Activated CD4-positive, alpha-beta T cell treated with anti-CD3 and anti-CD28 coated beads, Interleukin-2, Interleukin-6, amounts not matched to agents 100 ng/mL and 50 ng/mL, durations not matched to agents 16 hours and 8 hours (primary cell): ENCODE data around the gene ELMO2.
A peak's percentile ranks its signal among the peaks of the same experiment; 100 is the strongest.

Experiments used
- DNase-seq: peaks from one replicate; pipeline ENCODE4 v3.0.0-alpha.2; 2020

The ELMO2 gene

DNA sequence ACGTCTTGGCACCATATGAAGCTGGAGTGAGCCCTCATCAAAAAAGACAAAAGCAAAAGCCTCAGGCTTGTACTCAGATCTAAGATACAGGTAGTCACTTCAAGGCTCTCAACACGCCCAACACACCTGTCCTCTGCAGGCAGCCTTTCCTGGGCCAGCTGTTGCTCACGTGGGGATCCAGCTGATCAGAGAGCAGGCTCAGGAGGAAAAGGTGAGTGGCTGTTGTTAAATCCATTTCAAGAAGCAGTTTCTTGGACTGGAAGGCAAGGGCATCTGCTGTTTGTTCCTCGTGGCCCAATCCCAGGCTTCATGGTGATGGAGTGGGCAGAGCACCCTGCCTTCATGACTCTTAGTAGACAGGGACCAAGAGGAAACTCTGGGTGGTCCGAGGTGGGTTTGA is 39.6 kb downstream of the ELMO2 start:
- no peak for DNase-seq

- DNase-seq, result no peak
Measured at GRCh38 chr20:46365487-46366220, 40.8 kb downstream of the ELMO2 start.

DNA sequence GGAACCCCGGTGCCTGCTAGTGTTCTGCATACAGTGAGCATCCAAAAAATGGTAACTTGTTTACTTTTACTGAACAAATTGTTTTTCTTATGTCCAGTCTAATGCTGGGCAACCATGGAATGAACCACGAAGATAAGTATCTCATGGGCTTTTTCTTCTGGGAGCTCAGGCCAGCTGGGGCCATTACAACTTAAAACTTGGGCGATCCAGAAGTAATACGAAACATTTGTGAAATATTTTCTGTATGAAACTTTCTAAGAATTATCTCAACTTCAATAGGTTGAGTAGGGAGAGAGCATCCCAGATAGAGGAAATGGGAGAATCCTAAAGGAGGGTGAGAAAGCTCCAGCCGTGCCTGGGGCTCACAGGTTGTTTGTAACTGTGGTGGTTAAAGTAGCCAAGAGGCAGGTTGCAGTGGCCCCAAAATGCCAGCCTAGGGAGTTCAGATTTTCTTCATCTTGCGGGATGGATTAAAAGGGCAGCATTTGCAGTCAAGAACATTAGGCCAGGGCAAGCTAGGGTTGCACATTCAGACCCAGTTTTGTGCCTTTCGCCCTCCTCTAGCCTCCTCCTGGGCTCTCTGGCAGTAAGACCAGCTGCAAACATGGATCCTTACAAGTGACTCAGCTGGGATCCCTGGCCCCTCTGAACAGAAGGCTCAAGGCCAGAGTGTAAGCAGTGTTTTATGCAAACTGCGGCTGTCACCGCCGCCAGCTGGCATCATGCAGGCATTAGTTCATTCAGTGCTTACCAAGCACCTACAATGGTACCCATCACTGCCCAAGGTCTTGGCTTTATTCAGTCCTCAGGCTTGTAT is 41.5 kb downstream of the ELMO2 start:
- DNase-seq, result no peak

DNA sequence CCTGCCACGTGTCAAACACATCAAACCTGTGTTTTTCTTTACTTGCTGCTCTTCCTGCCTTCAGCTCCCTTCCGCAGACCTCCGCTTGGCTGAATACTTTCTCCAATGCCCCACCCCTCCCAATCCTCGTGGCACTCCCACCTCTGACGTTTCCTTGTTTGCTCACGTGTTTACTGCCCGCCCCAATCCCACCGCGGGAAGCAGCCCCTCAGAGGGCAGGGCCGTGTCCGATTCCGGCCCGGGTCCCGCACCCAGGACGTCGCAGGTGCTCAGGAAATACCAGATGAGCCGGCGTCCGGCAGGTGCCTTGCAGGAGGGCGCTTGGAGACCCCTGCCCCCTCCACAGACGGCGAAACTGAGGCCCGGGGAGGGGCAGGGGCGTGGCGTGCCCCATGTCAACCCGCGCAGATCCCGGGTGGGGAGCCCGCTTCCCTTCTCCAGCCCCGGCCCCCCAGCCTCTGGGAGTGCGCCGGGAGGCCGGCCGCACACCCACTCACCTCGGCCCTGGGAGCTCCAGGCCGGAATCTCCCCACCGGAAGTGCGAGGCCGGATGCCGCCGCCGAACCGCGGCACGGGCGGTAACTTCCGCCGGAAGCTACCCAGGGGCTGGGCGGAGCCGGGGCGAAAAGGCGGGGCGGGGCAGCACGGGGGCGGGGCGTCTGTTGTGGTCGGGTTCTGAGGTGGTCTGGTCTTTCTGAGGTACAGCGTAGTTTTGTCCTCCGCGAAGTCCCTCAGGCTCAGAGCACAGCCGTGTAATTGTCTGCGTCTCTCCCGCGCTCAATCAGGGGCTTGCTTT is 42.3 kb downstream of the ELMO2 start:
- peak; percentile 91 for DNase-seq

DNA sequence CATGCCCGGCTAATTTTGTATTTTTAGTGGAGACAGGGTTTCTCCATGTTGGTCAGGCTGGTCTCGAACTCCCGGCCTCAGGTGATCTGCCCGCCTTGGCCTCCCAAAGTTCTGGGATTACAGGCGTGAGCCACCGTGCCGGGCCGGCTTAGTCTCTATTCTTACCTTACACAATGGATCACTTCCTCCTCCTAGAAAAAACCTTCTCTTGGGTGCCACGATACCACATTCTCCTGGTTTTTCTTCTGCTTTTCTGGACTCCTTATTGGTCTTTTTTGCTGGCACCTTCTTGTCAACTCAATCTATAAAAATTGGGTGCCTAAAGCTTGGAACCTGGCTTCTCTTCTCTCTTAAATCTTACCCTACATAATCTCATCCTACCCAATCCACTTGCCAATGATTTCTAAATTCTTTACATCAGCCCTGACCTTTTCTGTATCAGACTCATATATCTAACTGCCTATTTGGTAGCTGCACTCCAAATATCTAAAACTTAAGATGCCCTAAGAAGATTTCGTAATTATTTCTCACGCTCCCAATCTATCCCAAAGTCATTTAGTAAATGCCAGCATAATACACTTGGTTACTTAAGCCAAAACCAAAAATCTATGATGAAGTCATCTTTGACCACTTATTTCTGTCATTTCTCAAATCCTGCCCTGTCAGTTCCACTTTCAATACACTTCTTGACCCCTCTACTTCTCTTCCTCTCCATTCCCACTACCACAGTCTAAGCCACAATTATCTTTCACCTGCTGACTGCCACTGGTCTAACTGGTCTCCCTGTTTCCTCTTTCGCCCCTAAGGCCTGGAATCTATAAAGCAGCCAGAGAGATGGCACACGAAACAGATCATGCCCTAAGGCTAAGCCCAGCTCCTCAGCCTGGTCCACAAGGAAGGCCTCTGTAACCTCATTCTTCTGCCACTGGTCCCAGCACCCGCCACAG is 43.2 kb downstream of the ELMO2 start:
- DNase-seq, result no peak

- no peak for DNase-seq
Measured at GRCh38 chr20:46361811-46362210, 44.6 kb downstream of the ELMO2 start.

- no peak for DNase-seq
Measured at GRCh38 chr20:46361381-46361780, 45.0 kb downstream of the ELMO2 start.

DNA sequence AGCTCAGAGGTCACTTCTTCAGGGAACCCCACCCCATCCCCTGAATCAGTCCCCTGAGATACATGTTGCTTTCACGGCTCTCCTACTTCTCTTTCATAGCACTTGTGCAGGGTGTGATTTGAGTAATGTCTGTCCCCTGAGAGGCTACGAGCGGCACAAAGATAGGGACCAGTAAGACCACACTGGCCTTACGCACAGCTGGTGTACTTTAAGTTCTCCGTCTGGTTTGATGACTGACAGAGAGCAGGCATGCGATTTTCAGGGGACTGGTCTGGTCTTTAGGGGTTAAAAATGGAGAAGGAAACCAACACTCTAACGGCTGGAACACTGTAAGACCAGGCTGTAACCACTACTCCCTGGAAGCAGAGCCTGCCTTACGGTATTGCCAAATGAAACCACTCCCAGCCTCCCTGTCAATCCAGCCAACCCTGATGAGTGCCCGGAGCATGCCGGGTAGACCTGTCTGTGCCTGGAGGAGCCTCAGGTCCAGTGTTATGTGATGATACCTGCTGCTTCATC is 47.1 kb downstream of the ELMO2 start:
- DNase-seq, result no peak

GRCh38 chr20:46358346-46359058 is 47.9 kb downstream of the ELMO2 start:
- DNase-seq, result no peak

- no peak for DNase-seq
Measured at GRCh38 chr20:46357030-46357514, 49.3 kb downstream of the ELMO2 start.

DNA sequence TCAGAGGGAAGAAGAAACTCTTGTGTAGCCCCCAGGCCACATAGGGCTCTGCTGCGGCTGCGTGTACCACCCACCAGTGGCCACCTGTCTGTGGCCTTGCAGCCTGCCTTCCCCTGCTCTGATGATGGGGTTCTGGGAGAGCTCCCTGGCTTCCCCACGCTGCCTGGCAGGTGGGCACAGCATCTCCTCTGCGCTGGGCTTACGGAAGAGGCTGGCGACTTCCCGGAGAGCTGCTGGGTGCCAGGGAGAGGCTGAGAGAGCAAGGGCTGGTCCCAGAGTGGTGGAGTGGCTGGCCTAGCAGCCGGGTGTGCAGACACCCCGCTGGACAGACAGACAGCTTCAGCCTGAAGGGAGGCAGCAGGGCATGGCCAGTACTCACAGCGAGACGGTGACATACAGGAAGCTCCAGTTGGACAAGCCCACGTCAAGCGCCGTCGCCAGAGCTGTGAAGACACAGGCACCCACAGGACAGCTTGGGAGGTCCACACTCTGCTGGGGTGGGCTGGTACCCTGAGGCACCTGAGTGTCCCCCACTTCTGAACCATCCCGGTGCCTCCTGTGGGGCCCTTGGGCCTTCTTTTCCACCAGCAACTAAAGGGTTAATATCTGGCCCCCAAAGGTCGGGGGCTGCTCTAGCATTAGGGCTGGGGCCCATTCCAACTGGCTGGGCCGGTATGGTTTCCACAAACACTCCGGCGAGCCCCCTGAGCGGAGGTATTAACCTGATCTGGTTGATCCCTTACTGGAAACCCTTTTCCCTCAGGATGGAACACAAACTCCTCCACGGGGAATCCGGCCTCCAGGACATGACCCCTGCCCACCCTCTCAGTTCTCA is 50.0 kb downstream of the ELMO2 start:
- DNase-seq, result no peak

DNA sequence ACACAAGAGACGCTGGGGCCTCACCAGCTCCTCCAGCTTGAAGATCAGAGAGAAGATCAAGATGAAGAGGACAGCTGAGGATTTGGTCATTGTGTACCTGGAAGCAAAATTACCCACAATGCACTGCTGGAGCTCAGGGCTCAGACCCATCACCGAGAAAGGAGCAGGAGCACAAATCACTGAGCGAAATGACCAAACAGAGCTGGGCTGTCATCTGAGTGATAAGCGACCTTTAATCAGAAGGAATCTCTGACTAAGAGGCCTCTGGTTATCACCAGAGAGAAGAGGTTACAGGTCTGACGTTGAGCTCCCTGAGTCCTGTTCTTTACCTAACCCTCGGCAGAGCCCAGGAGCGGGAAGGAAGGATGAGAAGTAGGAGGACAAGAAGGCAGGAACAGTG is 50.6 kb downstream of the ELMO2 start:
- no peak for DNase-seq

GRCh38 chr20:46354920-46355654 is 51.3 kb downstream of the ELMO2 start:
- DNase-seq, result no peak

DNA sequence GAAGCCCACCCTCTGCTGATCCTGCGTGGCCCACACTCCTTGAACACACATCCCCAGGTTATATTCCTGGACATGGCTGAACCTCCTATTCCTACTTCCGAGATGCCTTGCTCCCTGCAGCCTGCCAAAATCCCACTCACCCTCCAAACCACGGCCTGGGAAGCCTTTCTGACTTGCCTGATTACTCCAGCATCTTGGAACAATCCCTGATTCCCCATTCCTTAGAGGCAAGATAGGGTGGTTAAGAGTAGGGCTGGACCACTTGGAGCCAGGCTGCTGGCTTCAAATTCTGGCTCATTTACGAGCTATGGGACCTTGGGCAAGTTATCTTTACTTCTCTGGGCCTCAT is 52.2 kb downstream of the ELMO2 start:
- no peak for DNase-seq

DNA sequence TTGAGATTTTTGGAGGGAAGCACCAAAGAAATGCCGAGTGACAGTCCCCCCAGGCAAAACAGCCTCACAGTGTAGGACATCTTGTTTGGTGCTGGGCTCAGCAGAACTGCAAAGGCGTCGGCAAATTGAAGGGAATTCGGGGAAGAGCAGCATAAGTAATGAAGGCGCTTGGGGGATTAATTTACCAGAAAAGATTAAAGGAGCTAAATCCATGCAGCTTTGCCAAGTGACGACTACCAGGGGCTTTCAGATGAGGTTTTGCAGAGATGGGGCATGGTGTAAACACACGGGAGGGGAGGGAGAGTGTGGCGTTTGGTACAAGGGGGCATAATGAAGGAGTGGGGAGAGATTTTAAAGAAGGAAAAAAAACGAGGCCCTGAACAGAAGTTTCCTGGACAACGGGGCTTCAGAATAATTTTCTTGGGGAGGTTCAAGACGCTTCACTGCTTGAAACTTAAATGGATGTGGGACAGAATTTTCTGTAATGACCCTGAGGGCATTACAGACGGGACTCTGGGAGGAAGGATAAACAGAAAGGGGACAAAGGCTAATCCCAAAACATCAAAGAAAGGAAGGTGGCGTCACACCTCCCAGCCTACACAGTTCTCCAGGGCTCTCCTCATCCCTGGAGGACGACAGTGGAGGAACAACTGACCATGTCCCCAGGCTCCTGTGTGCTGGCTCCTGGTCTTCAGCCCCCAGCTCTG is 52.8 kb downstream of the ELMO2 start:
- DNase-seq, result no peak

DNA sequence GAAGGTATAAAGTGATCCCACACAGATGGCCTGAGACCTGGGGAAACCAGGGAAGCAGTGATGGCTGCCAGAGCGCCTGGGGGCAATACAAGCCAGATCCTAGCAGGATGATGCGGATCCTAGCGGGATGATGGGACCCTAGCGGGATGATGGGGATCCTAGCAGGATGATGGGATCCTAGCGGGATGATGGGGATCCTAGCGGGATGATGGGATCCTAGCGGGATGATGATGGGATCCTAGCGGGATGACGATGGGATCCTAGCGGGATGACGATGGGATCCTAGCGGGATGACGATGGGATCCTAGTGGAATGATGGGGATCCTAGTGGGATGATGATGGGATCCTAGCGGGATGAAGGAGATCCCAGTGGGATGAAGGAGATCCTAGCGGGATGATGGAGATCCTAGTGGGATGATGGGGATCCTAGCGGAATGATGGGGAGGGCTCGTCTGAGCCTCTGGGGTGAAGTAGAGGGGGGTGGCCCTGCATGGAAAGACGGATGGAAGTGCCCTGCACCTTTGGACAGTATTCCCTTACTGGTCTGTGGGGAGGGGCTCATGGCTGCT is 54.0 kb downstream of the ELMO2 start:
- no peak for DNase-seq

DNA sequence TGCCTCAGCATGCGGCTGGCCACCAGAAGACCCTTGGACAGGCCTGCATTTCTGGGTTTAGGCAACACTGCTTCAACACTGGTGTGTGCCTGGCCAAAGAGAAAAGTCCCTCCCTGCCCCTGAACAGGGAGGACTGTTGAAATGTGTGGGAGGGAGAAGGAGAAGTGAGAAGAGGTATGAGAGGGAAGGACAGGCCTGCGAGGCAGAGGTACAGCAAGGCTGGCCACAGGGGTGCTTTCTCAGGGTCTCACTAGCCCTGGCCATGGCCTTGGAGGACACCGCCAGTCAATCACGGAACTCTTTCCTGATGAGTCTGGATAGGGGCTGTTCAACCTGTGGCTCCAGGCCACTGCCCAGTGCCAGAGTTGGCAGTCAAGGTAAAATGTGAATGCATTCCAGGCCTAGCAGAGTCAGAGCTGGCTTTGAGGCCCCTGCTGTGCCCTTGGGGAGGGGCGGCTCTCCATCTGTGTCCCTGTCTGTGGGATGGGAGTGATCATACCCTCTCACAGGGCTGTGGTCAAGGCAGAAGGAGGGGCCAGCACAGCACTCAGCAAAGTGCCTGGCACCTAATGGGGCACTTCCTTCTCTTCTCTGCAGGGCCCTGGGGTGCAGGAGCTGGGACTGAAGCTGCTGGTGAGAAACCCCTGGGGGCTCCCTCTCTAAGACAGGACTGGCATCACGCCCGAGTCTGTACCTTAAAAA is 54.9 kb downstream of the ELMO2 start:
- no peak for DNase-seq

- DNase-seq, result no peak
Measured at GRCh38 chr20:46350986-46351267, 55.5 kb downstream of the ELMO2 start.
